HG02840 (cell line): ENCODE measurements around the gene WTAP.
A peak's percentile ranks its signal among the peaks of the same experiment; 100 is the strongest.
"Not testable (repeated sequence)": the region's sequence is repeated elsewhere in the genome, so short reads cannot be mapped to it uniquely, and the experiment has no call there.

Experiments
- ATAC-seq: cut with Tn5 transposase; IDR thresholded peaks from one replicate; pipeline ENCODE4 v1.9.1; 2021; ENCODE audit warnings: mild to moderate bottlenecking, moderate library complexity, moderate number of reproducible peaks; ENCODE audit not compliant: unreplicated experiment, low FRiP score

WTAP gene

GRCh38 chr6:159693128-159693893, 34.0 kb upstream of the WTAP start, which contains the start of gene SOD2:
TSS of gene SOD2 (minus strand) at chr6:159693241. CDS start at chr6:159693167, 74 bp downstream.
- ATAC-seq = peak; percentile 79

- peak; percentile 2 for ATAC-seq
Observed at GRCh38 chr6:159693894-159694545, 33.3 kb upstream of the WTAP start.

DNA sequence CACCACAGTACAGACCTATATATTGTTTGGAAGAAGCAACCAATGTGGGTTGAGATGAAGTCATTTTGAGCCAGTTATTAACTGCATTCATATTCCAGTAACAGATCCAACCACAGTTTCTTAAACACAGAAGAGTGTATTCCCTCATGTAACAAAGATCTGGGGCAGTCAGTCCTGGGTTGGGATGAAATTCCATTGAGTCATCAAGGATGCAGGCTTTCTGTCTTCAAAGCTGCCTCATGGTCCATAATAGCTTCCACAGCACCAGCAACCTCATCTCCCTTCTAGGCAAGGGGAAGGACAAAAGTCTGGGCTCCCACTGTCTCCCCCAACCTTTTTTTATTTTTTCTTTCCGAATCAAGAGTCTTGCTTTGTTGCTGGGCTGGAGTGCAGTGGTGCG, 31.3 kb upstream of the WTAP start:
- no peak for ATAC-seq

DNA sequence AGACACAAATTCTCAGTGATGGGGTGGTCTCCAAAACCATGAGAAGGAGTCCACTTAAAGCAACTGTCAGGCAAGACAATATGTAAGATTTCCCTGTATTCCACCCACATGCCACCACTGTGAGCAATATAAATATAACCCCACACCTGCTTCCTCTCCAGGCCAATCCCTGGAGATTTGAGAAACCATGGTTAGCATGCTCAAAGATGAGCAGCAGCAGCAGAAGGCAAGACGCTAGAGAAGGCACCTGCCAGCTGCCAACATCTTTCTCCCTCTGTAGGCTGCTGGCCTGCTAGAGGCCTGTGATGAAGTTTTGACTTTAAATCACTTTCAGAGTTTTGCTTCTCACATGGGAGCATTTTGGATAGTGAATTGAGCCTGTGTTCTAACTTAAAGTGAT, 26.3 kb upstream of the WTAP start:
- ATAC-seq = no peak

- ATAC-seq = no peak
Observed at GRCh38 chr6:159701413-159701999, 25.8 kb upstream of the WTAP start.

DNA sequence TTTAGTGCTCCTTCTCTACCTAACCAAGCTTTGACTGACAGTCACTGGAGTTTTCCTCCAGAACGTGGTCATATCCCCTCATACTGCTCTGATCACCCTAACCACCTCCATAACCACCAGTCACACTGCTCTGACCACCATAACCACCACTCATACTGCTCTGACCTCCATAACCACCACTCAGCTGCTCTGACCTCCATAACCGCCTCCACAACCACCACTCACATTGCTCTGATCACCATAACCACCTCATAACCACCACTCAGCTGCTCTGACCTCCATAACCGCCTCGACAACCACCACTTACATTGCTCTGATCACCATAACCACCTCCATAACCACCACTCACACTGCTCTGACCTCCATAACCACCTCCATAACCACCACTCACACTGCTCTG, 16.7 kb upstream of the WTAP start:
- not testable (repeated sequence) for ATAC-seq

DNA sequence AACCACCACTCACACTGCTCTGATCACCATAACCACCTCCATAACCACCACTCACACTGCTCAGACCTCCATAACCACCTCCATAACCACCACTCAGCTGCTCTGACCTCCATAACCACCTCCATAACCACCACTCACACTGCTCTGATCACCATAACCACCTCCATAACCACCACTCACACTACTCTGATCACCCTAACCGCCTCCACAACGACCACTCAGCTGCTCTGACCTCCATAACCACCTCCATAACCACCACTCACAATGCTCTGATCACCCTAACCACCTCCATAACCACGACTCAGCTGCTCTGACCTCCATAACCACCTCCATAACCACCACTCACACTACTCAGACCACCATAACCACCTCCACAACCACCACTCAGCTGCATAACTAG, 14.9 kb upstream of the WTAP start:
- not testable (repeated sequence) for ATAC-seq

DNA sequence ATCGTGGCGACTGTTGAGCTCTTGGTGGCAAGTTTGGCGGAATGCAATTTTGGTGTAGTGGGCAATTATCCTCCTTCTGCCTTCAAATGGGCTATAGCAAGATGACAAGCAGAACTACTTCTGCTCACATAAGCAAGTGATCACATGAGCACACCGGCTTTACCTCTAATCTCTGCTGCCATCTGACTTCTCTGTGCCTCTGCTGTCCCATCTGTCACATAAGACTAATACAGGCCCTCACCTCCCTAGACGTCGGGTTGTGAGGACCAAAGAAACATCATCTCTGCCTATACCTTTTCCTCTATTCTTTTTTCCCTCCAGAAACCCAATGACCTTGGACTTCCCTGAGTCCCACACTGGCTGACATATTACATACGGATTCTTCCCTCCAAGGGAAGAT, 13.3 kb upstream of the WTAP start:
- no peak for ATAC-seq

DNA sequence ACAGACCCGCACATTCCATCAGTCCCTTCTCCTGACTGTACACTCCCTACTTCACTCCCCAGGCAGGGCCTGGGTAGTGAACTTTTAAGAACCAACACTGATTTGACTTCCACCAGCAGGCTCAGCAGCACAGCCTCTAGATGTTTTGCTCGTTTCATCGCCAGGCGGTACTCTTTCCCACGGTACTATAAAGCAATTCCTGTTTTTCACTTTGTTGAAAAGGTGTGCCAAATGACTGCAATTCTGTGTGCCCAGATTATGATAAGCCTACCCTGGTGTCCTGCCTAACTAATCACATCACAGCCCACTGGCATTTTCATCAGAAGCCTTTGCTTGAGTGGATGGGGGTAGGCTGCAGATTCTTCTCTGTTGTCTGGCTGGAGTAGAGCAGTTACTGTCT, 12.9 kb upstream of the WTAP start:
- no peak for ATAC-seq

GRCh38 chr6:159715166-159715565, 12.1 kb upstream of the WTAP start:
- no peak for ATAC-seq

DNA sequence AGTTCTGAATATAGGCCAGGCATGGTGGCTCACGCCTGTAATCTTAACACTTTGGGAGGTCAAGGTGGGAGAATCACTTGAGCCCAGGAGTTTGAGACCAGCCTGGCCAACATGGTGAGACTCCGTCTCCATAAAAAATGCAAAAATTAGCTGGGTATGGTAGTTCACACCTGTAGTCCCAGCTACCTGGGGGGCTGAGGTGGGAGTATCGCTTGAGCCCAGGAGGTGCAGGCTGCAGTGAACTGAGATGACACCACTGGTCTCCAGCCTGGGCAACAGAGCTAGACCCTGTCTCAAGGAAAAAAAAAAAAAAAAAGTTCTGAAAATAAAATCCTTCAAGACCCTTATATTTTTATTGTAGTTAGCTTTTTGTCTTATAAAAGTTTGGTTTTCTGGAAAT, 11.7 kb upstream of the WTAP start:
- ATAC-seq = no peak

- no peak for ATAC-seq
Observed at GRCh38 chr6:159716247-159717096, 10.8 kb upstream of the WTAP start.

GRCh38 chr6:159718634-159719033, 8.7 kb upstream of the WTAP start:
- no peak for ATAC-seq

DNA sequence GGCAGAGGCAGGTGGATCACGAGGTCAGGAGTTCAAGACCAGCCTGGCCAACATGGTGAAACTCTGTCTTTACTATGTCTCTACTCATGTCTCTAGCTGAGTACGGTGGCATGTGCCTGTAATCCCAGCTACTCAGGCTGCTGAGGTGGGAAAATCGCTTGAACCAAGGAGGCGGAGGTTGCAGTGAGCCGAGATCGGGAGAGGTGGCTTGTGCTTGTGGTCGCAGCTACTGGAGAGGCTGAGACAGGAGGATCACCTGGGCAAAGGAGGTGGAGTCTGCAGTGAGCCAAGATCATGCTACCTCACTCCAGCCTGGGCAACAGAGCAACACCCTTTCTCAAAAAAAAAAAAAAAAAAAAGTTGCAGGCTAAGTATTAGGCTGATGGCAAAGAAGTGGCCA, 8.0 kb upstream of the WTAP start:
- ATAC-seq = no peak

GRCh38 chr6:159720708-159721107, 6.6 kb upstream of the WTAP start:
- no peak for ATAC-seq

GRCh38 chr6:159721981-159722380, 5.3 kb upstream of the WTAP start:
- ATAC-seq = not testable (repeated sequence)

- no peak for ATAC-seq
Observed at GRCh38 chr6:159722655-159723054, 4.7 kb upstream of the WTAP start.

DNA sequence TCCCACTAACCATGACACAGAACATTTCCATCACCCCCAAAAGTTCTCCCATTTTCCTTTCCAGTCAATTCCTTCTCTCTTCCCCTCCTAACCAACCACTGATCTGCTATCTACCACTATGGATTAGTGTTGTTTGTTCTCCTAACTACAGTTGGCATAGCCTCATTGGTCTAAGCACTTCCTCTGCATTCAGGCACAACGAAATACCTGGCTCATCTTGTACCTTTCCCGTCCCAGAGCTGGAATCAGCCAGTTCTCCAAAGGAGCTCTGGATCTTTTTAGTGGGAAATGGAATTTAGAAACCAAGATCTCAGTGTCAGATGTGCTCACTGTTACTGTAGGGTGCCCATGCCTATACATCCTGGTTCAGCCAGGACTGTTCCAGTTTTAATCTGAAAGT, 4.0 kb upstream of the WTAP start:
- ATAC-seq = no peak

DNA sequence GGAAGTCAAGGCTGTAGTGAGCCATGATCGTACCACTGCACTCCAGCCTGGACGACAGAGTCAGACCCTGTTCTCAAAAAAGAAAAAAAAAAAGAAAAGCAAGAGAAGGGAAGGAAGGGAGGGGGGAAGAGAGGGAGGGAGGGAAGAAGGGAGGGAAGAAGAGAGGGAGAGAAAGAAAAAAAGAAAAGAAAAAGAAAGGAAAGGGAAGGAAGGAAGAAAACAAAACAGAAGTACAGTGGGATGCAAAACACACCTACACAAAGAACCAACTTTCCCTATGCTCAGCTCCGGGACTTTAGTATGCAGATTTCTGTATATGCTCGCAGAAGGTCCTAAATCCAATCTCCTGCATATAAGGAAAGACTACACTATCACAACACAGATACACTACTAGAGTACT, 2.5 kb upstream of the WTAP start:
- ATAC-seq = no peak

DNA sequence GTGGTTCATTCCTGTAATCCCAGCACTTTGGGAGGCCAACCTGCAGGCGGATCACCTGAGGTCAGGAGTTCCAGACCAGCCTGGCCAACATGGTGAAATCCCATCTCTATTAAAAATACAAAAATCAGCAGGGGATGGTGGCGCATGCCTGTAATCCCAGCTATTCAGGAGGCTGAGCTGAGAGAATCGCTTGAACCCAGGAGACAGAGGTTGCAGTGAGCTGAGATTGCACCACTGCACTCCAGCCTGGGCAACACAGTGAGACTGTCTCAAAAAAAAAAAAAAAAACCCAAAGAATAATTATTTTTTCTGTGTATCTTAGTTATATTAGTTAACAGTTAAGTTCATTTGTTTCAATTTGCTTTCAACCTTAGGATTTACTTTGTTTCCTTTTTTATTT, 2.1 kb upstream of the WTAP start:
- not testable (repeated sequence) for ATAC-seq
